PC-9 (cell line): Measurements from ENCODE around the gene SLC15A1. TPM values are rescaled to one million over a fixed set of nuclear protein-coding genes. Genes with fewer than 3 reads are reported as not detected.

ENCODE experiments used
- BruUV-seq: library from RNA; stranded (reverse); fragments of 400-500 nt; replicated peaks from 2 replicates; lab custom pipeline; 2021; lab: Mats Ljungman, UMichigan
- CTCF ChIA-PET: fragments of 300-600 bp; sonication (Branson Sonifier 250); formaldehyde crosslinking; loops from one replicate; lab custom pipeline; 2022; ENCODE audit warnings: antibody characterized with exemption; lab: Charles Lee
- POLR2A ChIA-PET: fragments of 300-600 bp; sonication (Branson Sonifier 250); formaldehyde crosslinking; loops from one replicate; lab custom pipeline; 2022; ENCODE audit warnings: antibody characterized with exemption; ENCODE audit not compliant: unreplicated experiment; lab: Charles Lee
- DNase-seq, 2 experiments: peaks; one replicate each; pipeline versions ENCODE4 v3.0.0 to v3.0.0-alpha.2; 2015 to 2022; ENCODE audit warnings: mixed read lengths in 1 of 2
- H2AFZ ChIP-seq: fragments of 200-600 bp; sonication (generic); 2 replicates; pipeline ENCODE4 v1.8.1; 2017; ENCODE audit warnings: antibody characterized with exemption
- H3F3A ChIP-seq: fragments of 200-600 bp; sonication (generic); 2 replicates; pipeline ENCODE4 v1.8.1; 2017; ENCODE audit warnings: antibody characterized with exemption, mild to moderate bottlenecking, low read depth; ENCODE audit not compliant: insufficient read depth
- H3K27ac ChIP-seq: fragments of 200-600 bp; sonication (generic); 2 replicates; pipeline ENCODE4 v1.6.1; 2016; ENCODE audit warnings: mixed run types
- H3K27me3 ChIP-seq: fragments of 200-600 bp; sonication (generic); 2 replicates; pipeline ENCODE4 v1.6.1; 2016; ENCODE audit warnings: low read depth, mixed run types; ENCODE audit not compliant: insufficient read depth
- H3K36me3 ChIP-seq: fragments of 200-600 bp; sonication (generic); 2 replicates; pipeline ENCODE4 v1.6.1; 2016; ENCODE audit warnings: low read depth, mixed run types
- H3K4me1 ChIP-seq: fragments of 200-600 bp; sonication (generic); replicated peaks from 2 replicates; pipeline ENCODE4 v1.6.1; 2016; ENCODE audit warnings: mixed run types; ENCODE audit not compliant: insufficient read depth
- H3K4me2 ChIP-seq: fragments of 200-600 bp; sonication (generic); 2 replicates; pipeline ENCODE4 v1.6.1; 2017; ENCODE audit warnings: mixed run types
- H3K4me3 ChIP-seq: fragments of 200-600 bp; sonication (generic); 2 replicates; pipeline ENCODE4 v1.6.1; 2016; ENCODE audit warnings: mixed run types
- H3K79me2 ChIP-seq: fragments of 200-600 bp; sonication (generic); 2 replicates; pipeline ENCODE4 v1.6.1; 2017; ENCODE audit warnings: low read depth, mixed run types
- H3K9me2 ChIP-seq: fragments of 200-600 bp; sonication (generic); 2 replicates; pipeline ENCODE4 v1.8.1; 2017; ENCODE audit warnings: mild to moderate bottlenecking; ENCODE audit not compliant: insufficient read depth
- H3K9me3 ChIP-seq: fragments of 200-600 bp; sonication (generic); 2 replicates; pipeline ENCODE4 v1.8.1; 2016; ENCODE audit warnings: low read depth; ENCODE audit not compliant: insufficient read depth
- H4K20me1 ChIP-seq: fragments of 200-600 bp; sonication (generic); 2 replicates; pipeline ENCODE4 v1.8.1; 2017; ENCODE audit not compliant: insufficient read depth
- EZH2 ChIP-seq: fragments of 200-600 bp; sonication (generic); IDR thresholded peaks from 2 replicates; pipeline ENCODE4 v1.8.0; 2017; ENCODE audit warnings: antibody characterized with exemption, low read depth
- intact Hi-C: fragments of 100-400 bp; cut with micrococcal nuclease; formaldehyde crosslinking; loops from one replicate; pipeline ENCODE4 v1.10.0; 2022; ENCODE audit not compliant: unreplicated experiment
- total RNA-seq: library from RNA; stranded (reverse); gene quantifications from 2 replicates; pipeline ENCODE4 v1.2.3, GENCODE V29; 2021
- TF ChIP-seq, protein P1 (sequence below): fragments of 200-600 bp; sonication (generic); conservative IDR thresholded peaks from 2 replicates; pipeline ENCODE4 v1.6.1; 2017; ENCODE audit warnings: mixed run types, antibody characterized with exemption, mild to moderate bottlenecking, moderate library complexity

SLC15A1 gene
- total RNA-seq, 1 experiment from 2014 or later: 0.55 TPM

DNA sequence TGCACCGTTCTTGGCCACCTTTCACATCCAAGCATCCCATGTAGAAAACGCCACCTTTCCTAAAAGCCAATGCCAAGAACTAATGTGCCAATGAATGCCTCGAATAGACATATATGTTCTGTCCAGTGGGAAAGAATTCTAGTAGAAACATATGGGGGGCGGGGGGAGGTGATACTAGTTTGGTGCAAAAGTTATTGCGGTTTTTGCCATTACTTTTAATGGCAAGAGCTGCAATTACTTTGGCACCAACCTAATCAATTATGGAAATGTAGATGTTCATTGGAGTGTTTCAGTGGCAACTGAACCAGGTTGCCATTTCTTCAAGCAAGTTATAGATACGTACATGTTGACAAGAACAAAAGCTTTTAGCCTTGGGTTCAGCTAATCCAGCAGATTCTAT is 34.6 kb downstream of the SLC15A1 start:
- no peak for DNase-seq
- Histone ChIP-seq H3K9me3 (no peaks in the 10 kb centered on the region), H3K4me3 (no peak overlapping the region), H3K9me2 (no peaks in the 10 kb centered on the region), H4K20me1 (no peaks in the 10 kb centered on the region), H3K36me3 (no peaks in the 10 kb centered on the region), H2AFZ (no peak overlapping the region), H3F3A (no peaks in the 10 kb centered on the region), H3K4me2 (no peak overlapping the region), H3K27ac (no peak overlapping the region), H3K79me2 (no peaks in the 10 kb centered on the region), H3K4me1 (peaks cover 14% of the 10 kb centered on the region), H3K27me3 (no peaks in the 10 kb centered on the region)
- BruUV-seq: no TSS peak
- POLR2A ChIA-PET: no interaction called here
- CTCF ChIA-PET: no interaction called here
- TF ChIP-seq, protein P1, sequence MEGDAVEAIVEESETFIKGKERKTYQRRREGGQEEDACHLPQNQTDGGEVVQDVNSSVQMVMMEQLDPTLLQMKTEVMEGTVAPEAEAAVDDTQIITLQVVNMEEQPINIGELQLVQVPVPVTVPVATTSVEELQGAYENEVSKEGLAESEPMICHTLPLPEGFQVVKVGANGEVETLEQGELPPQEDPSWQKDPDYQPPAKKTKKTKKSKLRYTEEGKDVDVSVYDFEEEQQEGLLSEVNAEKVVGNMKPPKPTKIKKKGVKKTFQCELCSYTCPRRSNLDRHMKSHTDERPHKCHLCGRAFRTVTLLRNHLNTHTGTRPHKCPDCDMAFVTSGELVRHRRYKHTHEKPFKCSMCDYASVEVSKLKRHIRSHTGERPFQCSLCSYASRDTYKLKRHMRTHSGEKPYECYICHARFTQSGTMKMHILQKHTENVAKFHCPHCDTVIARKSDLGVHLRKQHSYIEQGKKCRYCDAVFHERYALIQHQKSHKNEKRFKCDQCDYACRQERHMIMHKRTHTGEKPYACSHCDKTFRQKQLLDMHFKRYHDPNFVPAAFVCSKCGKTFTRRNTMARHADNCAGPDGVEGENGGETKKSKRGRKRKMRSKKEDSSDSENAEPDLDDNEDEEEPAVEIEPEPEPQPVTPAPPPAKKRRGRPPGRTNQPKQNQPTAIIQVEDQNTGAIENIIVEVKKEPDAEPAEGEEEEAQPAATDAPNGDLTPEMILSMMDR: no peak
- TF ChIP-seq EZH2: no peak
- intact Hi-C loops: no loop called here

DNA sequence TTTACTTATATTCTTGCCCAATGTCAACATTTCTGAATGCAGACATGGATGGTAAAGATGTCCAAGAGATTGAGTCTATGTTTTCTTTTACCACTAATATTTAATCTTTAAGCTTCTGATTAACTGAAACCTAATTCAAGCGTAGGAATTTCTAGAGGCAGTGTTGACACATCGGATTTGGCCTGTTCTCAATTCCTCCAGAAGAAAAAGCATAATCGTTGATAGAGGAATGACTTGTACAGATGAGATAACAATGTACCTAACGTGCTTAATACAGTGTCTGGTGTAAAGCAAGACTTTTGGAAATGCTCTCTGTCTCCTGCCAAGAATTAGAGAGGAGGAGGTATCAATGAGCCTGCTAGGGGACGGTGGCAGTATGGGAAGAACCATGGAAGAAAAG is 35.2 kb downstream of the SLC15A1 start:
- no peak overlapping the region for H3K4me2 ChIP-seq
- TF ChIP-seq, protein P1: no peak
- TF ChIP-seq EZH2: no peak
- H3K27me3 ChIP-seq: no peaks in the 10 kb centered on the region
- CTCF ChIA-PET: interaction anchor here (0.6 kb wide), 1 partner anchor 9 kb away, joined by 7 read pairs; no protein-coding TSS in a partner anchor
- DNase-seq: peak in 1 of 2 experiments; percentile 28
- no TSS peak for BruUV-seq
- no peaks in the 10 kb centered on the region for H3K36me3 ChIP-seq
- POLR2A ChIA-PET: no interaction called here
- H3K27ac ChIP-seq: no peak overlapping the region
- intact Hi-C loops: no loop called here
- H3K79me2 ChIP-seq: no peaks in the 10 kb centered on the region
- H3K4me1 ChIP-seq: peaks cover 8% of the 10 kb centered on the region
- no peaks in the 10 kb centered on the region for H3K9me3 ChIP-seq
- no peaks in the 10 kb centered on the region for H3F3A ChIP-seq
- no peak overlapping the region for H2AFZ ChIP-seq
- no peak overlapping the region for H3K4me3 ChIP-seq
- no peaks in the 10 kb centered on the region for H3K9me2 ChIP-seq
- H4K20me1 ChIP-seq: no peaks in the 10 kb centered on the region

DNA sequence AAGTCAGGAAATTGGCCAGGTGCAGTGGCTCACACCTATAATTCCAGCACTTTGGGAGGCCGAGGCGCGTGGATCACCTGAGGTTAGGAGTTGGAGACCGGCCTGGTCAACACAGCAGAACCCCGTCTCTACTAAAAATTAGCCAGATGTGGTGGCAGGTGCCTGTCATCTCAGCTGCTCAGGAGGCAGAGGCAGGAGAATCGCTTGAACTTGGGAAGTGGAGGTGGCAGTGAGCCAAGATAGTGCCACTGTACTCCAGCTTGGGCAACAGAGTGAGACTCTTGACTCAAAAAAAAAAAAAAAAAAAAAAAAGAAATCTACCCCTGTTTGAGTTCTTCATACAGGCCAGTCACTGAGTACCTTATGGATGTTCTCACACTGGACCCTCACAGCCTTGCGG is 42.0 kb downstream of the SLC15A1 start:
- H4K20me1 ChIP-seq: no peaks in the 10 kb centered on the region
- TF ChIP-seq, protein P1: no peak
- no peak for TF ChIP-seq EZH2
- H2AFZ ChIP-seq: no peak overlapping the region
- H3K36me3 ChIP-seq: no peaks in the 10 kb centered on the region
- ChIA-PET POLR2A (no interaction called here), CTCF (no interaction called here)
- no peak overlapping the region for H3K4me2 ChIP-seq
- DNase-seq: no peak
- H3K9me3 ChIP-seq: no peaks in the 10 kb centered on the region
- H3F3A ChIP-seq: peaks cover 16% of the 10 kb centered on the region
- no peaks in the 10 kb centered on the region for H3K9me2 ChIP-seq
- no peak overlapping the region for H3K27ac ChIP-seq
- intact Hi-C loops: no loop called here
- H3K4me3 ChIP-seq: no peak overlapping the region
- no TSS peak for BruUV-seq
- H3K27me3 ChIP-seq: no peaks in the 10 kb centered on the region
- no peaks in the 10 kb centered on the region for H3K79me2 ChIP-seq
- H3K4me1 ChIP-seq: peaks cover 16% of the 10 kb centered on the region
